Measurements from ENCODE around the gene CDH23. TPM values are rescaled to one million over a fixed set of nuclear protein-coding genes. Genes with fewer than 3 reads are reported as not detected.

CDH23 gene
- total and polyA plus RNA-seq, 2 experiments from 2014 or later = 0.30 to 1.5 TPM

GRCh38 chr10:71825217-71825616 lies 428.5 kb downstream of the CDH23 start:
- no peak for DNase-seq (ENCODE audit: low spot score)
- Histone ChIP-seq H3K36me3 (replicated peaks; ENCODE audit: insufficient read depth, low read depth) (no peaks in the 10 kb centered on the region), H3K4me2 (no peak overlapping the region), H3K27ac (no peak overlapping the region), H3K4me1 (ENCODE audit: insufficient read depth) (no peaks in the 10 kb centered on the region), H3K9me3 (ENCODE audit: low read depth) (no peaks in the 10 kb centered on the region), H3K9me2 (replicated peaks; ENCODE audit: insufficient read depth) (no peaks in the 10 kb centered on the region), H3K4me3 (no peak overlapping the region), H2AFZ (no peak overlapping the region), H3K27me3 (no peaks in the 10 kb centered on the region), H4K20me1 (ENCODE audit: insufficient read depth, poor library complexity, severe bottlenecking) (peaks cover 2% of the 10 kb centered on the region), H3K79me2 (peaks cover 4% of the 10 kb centered on the region)
- TF ChIP-seq EZH2phosphoT487 (IDR thresholded peaks at IDR 0.05; ENCODE audit: low read depth, severe bottlenecking, unreplicated experiment) = no peak
- no peak for TF ChIP-seq CTCF (IDR thresholded peaks at IDR 0.05; ENCODE audit: poor library complexity)
- no peak for TF ChIP-seq EZH2 (IDR thresholded peaks at IDR 0.05; ENCODE audit: borderline replicate concordance)
- 85% methylated on average over 11 of the region's 11 CpGs for WGBS (ENCODE audit: low lambda C conversion rate, missing lambda C conversion rate)

GRCh38 chr10:71827852-71828251 lies 431.1 kb downstream of the CDH23 start:
- peaks cover 24% of the 10 kb centered on the region for H4K20me1 ChIP-seq (ENCODE audit: insufficient read depth, poor library complexity, severe bottlenecking)
- TF ChIP-seq EZH2phosphoT487 (IDR thresholded peaks at IDR 0.05; ENCODE audit: low read depth, severe bottlenecking, unreplicated experiment) (no peak), EZH2 (IDR thresholded peaks at IDR 0.05; ENCODE audit: borderline replicate concordance) (no peak), CTCF (IDR thresholded peaks at IDR 0.05; ENCODE audit: poor library complexity) (no peak)
- H3K4me3 ChIP-seq = no peak overlapping the region
- no peaks in the 10 kb centered on the region for H3K4me1 ChIP-seq (ENCODE audit: insufficient read depth)
- no peak overlapping the region for H3K27ac ChIP-seq
- WGBS (ENCODE audit: low lambda C conversion rate, missing lambda C conversion rate) = 96% methylated on average over 6 of the region's 6 CpGs
- H3K9me2 ChIP-seq (replicated peaks; ENCODE audit: insufficient read depth) = no peaks in the 10 kb centered on the region
- no peaks in the 10 kb centered on the region for H3K36me3 ChIP-seq (replicated peaks; ENCODE audit: insufficient read depth, low read depth)
- no peaks in the 10 kb centered on the region for H3K27me3 ChIP-seq
- H3K4me2 ChIP-seq = no peak overlapping the region
- H3K79me2 ChIP-seq = peaks cover 28% of the 10 kb centered on the region
- DNase-seq (ENCODE audit: low spot score) = no peak
- H2AFZ ChIP-seq = no peak overlapping the region
- no peaks in the 10 kb centered on the region for H3K9me3 ChIP-seq (ENCODE audit: low read depth)

- Histone ChIP-seq H3K27ac (no peak overlapping the region), H3K4me1 (ENCODE audit: insufficient read depth) (no peaks in the 10 kb centered on the region), H4K20me1 (ENCODE audit: insufficient read depth, poor library complexity, severe bottlenecking) (peaks cover 32% of the 10 kb centered on the region), H3K27me3 (no peaks in the 10 kb centered on the region), H3K36me3 (replicated peaks; ENCODE audit: insufficient read depth, low read depth) (no peaks in the 10 kb centered on the region), H3K9me2 (replicated peaks; ENCODE audit: insufficient read depth) (no peaks in the 10 kb centered on the region), H3K9me3 (ENCODE audit: low read depth) (no peaks in the 10 kb centered on the region), H3K4me2 (no peak overlapping the region), H2AFZ (no peak overlapping the region), H3K4me3 (no peak overlapping the region), H3K79me2 (peaks cover 37% of the 10 kb centered on the region)
- WGBS (ENCODE audit: low lambda C conversion rate, missing lambda C conversion rate) = 94% methylated on average over 7 of the region's 7 CpGs
- DNase-seq (ENCODE audit: low spot score) = no peak
- TF ChIP-seq EZH2phosphoT487 (IDR thresholded peaks at IDR 0.05; ENCODE audit: low read depth, severe bottlenecking, unreplicated experiment) (no peak), EZH2 (IDR thresholded peaks at IDR 0.05; ENCODE audit: borderline replicate concordance) (no peak), CTCF (IDR thresholded peaks at IDR 0.05; ENCODE audit: poor library complexity) (no peak)
These were observed 432.0 kb downstream of the CDH23 start for GRCh38 chr10:71828702-71829101.

DNA sequence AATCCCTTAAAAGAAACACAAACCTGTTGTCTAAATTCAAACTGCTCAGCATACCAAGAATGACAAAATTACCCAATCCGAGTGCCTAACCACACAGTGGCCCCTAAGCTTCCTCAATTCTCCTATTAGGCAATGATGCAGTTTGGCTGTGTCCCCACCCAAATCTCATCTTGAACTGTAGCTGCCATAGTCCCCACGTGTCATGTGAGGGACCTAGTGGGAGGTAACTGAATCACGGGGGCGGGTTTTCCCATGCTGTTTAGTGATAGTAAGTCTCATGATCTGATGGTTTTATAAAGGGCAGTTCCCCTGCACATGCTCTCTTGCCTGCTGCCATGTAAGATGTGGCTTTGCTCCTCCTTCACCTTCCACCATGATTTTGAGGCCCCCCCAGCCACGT lies 432.5 kb downstream of the CDH23 start:
- Histone ChIP-seq H3K36me3 (replicated peaks; ENCODE audit: insufficient read depth, low read depth) (no peaks in the 10 kb centered on the region), H3K9me2 (replicated peaks; ENCODE audit: insufficient read depth) (no peaks in the 10 kb centered on the region), H3K79me2 (peaks cover 42% of the 10 kb centered on the region), H3K9me3 (ENCODE audit: low read depth) (no peaks in the 10 kb centered on the region), H3K27me3 (no peaks in the 10 kb centered on the region), H4K20me1 (ENCODE audit: insufficient read depth, poor library complexity, severe bottlenecking) (peaks cover 37% of the 10 kb centered on the region), H3K27ac (no peak overlapping the region), H3K4me1 (ENCODE audit: insufficient read depth) (no peaks in the 10 kb centered on the region), H2AFZ (no peak overlapping the region), H3K4me3 (no peak overlapping the region), H3K4me2 (no peak overlapping the region)
- 86% methylated on average over 5 of the region's 5 CpGs for WGBS (ENCODE audit: low lambda C conversion rate, missing lambda C conversion rate)
- TF ChIP-seq EZH2 (IDR thresholded peaks at IDR 0.05; ENCODE audit: borderline replicate concordance) (no peak), EZH2phosphoT487 (IDR thresholded peaks at IDR 0.05; ENCODE audit: low read depth, severe bottlenecking, unreplicated experiment) (no peak), CTCF (IDR thresholded peaks at IDR 0.05; ENCODE audit: poor library complexity) (no peak)
- DNase-seq (ENCODE audit: low spot score) = no peak
